Ectodermal cell (in vitro differentiated cells): ENCODE results near the gene CCDC117.
"Not testable (repeated sequence)": the region's sequence is repeated elsewhere in the genome, so short reads cannot be mapped to it uniquely, and the experiment has no call there.

ENCODE experiments used
- H3K27ac ChIP-seq: 2 replicates; pipeline ENCODE4 v1.7.0; 2013; ENCODE audit warnings: mild to moderate bottlenecking, low read depth, low read length; ENCODE audit not compliant: insufficient read depth, poor library complexity, severe bottlenecking
- H3K27me3 ChIP-seq: 2 replicates; pipeline ENCODE4 v1.7.0; 2013; ENCODE audit warnings: mild to moderate bottlenecking, low read length; ENCODE audit not compliant: insufficient read depth, control insufficient read depth, poor library complexity, severe bottlenecking
- H3K36me3 ChIP-seq: one replicate; pipeline ENCODE4 v1.7.0; 2013; ENCODE audit warnings: low read length; ENCODE audit not compliant: control insufficient read depth, insufficient read depth
- H3K4me1 ChIP-seq: one replicate; pipeline ENCODE4 v1.7.0; 2013; ENCODE audit warnings: low read length; ENCODE audit not compliant: control insufficient read depth, insufficient read depth
- H3K4me3 ChIP-seq: 2 replicates; pipeline ENCODE4 v1.7.0; 2013; ENCODE audit warnings: low read depth, low read length, control low read depth; ENCODE audit not compliant: insufficient read depth
- H3K9me3 ChIP-seq: 2 replicates; pipeline ENCODE4 v1.7.0; 2013; ENCODE audit warnings: mild to moderate bottlenecking, low read length, moderate library complexity; ENCODE audit not compliant: control insufficient read depth
- WGBS, 2 experiments: methylation state at CpG; one replicate each; pipeline ENCODE4 v1.1.7; 2013; ENCODE audit warnings: missing lambda C conversion rate in 2 of 2; 5-methylcytosine and 5-hydroxymethylcytosine counted together

The CCDC117 gene

GRCh38 chr22:28802595-28803123, 30.2 kb downstream of the CCDC117 start:
- 94 to 96% methylated on average over 7 of the region's 7 CpGs for WGBS, 2 experiments
- H3K4me1 ChIP-seq: no peaks in the 10 kb centered on the region
- no peaks in the 10 kb centered on the region for H3K27me3 ChIP-seq
- peaks cover under 1% of the 10 kb centered on the region for H3K36me3 ChIP-seq
- H3K9me3 ChIP-seq: no peaks in the 10 kb centered on the region
- H3K4me3 ChIP-seq: no peak overlapping the region
- no peak overlapping the region for H3K27ac ChIP-seq

DNA sequence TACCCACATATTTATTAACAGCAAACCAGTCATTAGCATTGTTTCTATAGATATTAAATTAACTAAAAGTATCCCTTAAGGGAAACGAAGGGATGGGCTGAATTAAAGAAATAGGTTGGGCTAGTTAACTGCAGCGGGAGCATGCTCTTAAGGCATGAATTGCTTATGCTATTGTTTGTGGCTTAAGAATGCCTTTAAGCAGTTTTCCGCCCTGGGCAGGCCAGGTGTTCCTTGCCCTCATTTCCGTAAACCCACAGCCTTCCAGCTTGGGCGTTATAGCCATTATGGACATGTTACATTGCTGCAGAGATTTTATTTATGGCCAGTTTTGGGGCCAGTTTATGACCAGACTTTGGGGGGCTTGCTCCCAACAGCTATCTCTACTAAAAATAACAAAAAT, 32.9 kb downstream of the CCDC117 start:
- H3K9me3 ChIP-seq, H3K36me3 ChIP-seq, H3K27ac ChIP-seq, H3K4me1 ChIP-seq, H3K4me3 ChIP-seq, H3K27me3 ChIP-seq: not testable (repeated sequence)
- WGBS, 2 experiments: 92 to 96% methylated on average over 5 of the region's 5 CpGs

GRCh38 chr22:28808716-28809355, 36.3 kb downstream of the CCDC117 start:
- H3K9me3 ChIP-seq: no peaks in the 10 kb centered on the region
- H3K27ac ChIP-seq: no peak overlapping the region
- H3K27me3 ChIP-seq: no peaks in the 10 kb centered on the region
- no peak overlapping the region for H3K4me3 ChIP-seq
- H3K4me1 ChIP-seq: no peaks in the 10 kb centered on the region
- H3K36me3 ChIP-seq: no peaks in the 10 kb centered on the region

DNA sequence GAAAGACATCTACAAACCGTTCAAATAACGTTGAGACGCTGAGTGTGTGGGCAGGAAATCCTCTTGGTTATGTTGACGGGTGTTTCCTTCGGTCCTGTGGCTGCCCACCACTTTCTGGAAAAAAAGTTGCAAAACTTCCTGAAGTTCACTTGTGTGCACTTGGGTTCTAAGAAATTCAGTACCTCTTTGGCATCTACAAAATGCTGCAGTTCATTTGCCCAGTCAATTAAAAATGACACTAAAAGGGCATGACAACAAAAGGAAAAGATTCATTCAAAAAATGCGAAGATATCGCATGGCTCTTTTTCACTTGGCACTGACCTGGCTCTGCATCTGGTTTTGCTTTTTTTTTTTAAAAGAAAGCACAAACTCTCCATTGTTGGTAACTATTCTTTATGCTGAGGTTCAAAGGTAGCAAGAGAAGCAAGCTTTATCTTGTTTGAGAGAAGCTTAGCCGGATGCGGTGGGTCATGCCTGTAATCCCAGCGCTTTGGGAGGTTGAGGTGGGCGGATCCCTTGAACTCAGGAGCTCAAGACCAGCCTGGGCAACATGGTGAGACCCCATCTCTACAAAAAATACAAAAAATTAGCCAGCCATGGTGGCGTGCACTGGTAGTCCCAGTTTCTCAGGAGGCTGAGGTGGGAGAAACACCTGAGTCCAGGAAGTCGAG, 38.5 kb downstream of the CCDC117 start:
- H3K36me3 ChIP-seq: no peaks in the 10 kb centered on the region
- H3K4me3 ChIP-seq: no peak overlapping the region
- H3K4me1 ChIP-seq: no peaks in the 10 kb centered on the region
- no peaks in the 10 kb centered on the region for H3K27me3 ChIP-seq
- WGBS, 2 experiments: 93 to 95% methylated on average over 13 of the region's 13 CpGs
- no peaks in the 10 kb centered on the region for H3K9me3 ChIP-seq
- H3K27ac ChIP-seq: no peak overlapping the region

- H3K27ac ChIP-seq: no peak overlapping the region
- H3K27me3 ChIP-seq: no peaks in the 10 kb centered on the region
- no peaks in the 10 kb centered on the region for H3K36me3 ChIP-seq
- H3K4me3 ChIP-seq: no peak overlapping the region
- H3K9me3 ChIP-seq: no peaks in the 10 kb centered on the region
- WGBS, 2 experiments: 93 to 96% methylated on average over 5 of the region's 5 CpGs
- no peaks in the 10 kb centered on the region for H3K4me1 ChIP-seq
Measured at GRCh38 chr22:28812516-28812915, 40.0 kb downstream of the CCDC117 start.

GRCh38 chr22:28813772-28814518, 41.5 kb downstream of the CCDC117 start:
- Histone ChIP-seq H3K9me3 (no peaks in the 10 kb centered on the region), H3K36me3 (no peaks in the 10 kb centered on the region), H3K4me1 (no peaks in the 10 kb centered on the region), H3K27me3 (no peaks in the 10 kb centered on the region), H3K27ac (no peak overlapping the region), H3K4me3 (no peak overlapping the region)
- 96 to 97% methylated on average over 2 of the region's 2 CpGs for WGBS, 2 experiments

GRCh38 chr22:28815111-28815510, 42.6 kb downstream of the CCDC117 start:
- H3K27ac ChIP-seq: no peak overlapping the region

GRCh38 chr22:28815729-28816128, 43.2 kb downstream of the CCDC117 start:
- Histone ChIP-seq H3K9me3 (no peaks in the 10 kb centered on the region), H3K36me3 (no peaks in the 10 kb centered on the region), H3K27ac (no peak overlapping the region), H3K4me3 (no peak overlapping the region), H3K4me1 (no peaks in the 10 kb centered on the region), H3K27me3 (no peaks in the 10 kb centered on the region)
- WGBS, 2 experiments: 90 to 93% methylated on average over 6 of the region's 6 CpGs

More at GRCh38 chr22:28815111-28815510, 42.6 kb downstream of the CCDC117 start:
- Histone ChIP-seq H3K36me3 (no peaks in the 10 kb centered on the region), H3K4me3 (no peak overlapping the region), H3K4me1 (no peaks in the 10 kb centered on the region), H3K9me3 (no peaks in the 10 kb centered on the region), H3K27me3 (no peaks in the 10 kb centered on the region)
- 79 to 81% methylated on average over 6 of the region's 6 CpGs for WGBS, 2 experiments

DNA sequence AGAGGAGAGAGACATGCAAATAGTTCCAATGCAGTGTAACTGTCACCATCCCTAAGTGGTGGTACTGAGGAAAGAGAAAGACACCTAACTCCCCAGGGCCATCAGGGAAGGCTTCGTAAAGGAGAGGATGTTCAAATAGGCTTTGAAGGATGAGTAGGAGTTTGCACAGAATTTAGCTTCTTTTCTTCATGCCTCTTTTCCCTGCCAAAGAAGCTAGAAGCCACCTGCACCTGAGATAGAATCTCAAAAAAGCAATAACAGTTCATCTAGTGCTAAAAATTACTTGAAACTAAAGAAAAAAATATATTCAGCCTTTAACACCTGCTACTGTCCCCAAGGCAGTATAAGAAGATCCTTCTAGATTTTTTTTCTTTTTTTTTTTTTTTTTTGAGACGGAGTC, 44.6 kb downstream of the CCDC117 start:
- no peak overlapping the region for H3K27ac ChIP-seq
- H3K4me3 ChIP-seq: no peak overlapping the region
- 69 to 88% methylated on average over 2 of the region's 2 CpGs for WGBS, 2 experiments
- H3K4me1 ChIP-seq: no peaks in the 10 kb centered on the region
- H3K9me3 ChIP-seq: no peaks in the 10 kb centered on the region
- H3K27me3 ChIP-seq: no peaks in the 10 kb centered on the region
- no peaks in the 10 kb centered on the region for H3K36me3 ChIP-seq
